ENCODE results near the gene SMG6. TPM values are rescaled to one million over a fixed set of nuclear protein-coding genes. Genes with fewer than 3 reads are reported as not detected.

SMG6 gene
- total and polyA plus RNA-seq, 2 donors (not counting 3 experiments of a cell fraction or from before 2014, with no cell fraction given) = 40.1 to 42.2 TPM

- Histone ChIP-seq H3K27ac (ENCODE audit: insufficient read depth, low read depth, low read length) (peak overlapping the region; percentile 94), H3K27me3 (ENCODE audit: control insufficient read depth in 2 of 2, insufficient read depth in 2 of 2, low read length in 2 of 2) (no peaks in the 10 kb centered on the region), H4K20me1 (replicated peaks; ENCODE audit: control insufficient read depth, extremely low read depth, insufficient read depth, low read length) (no peaks in the 10 kb centered on the region), H3K36me3 (ENCODE audit: control insufficient read depth in 2 of 2, extremely low read depth in 1 of 2, insufficient read depth in 2 of 2, low read length in 2 of 2) (peaks cover 0 to 3% of the 10 kb centered on the region in 2 experiments), H2AFZ (ENCODE audit: low read depth, low read length) (peak overlapping the region; percentile 5), H3K4me2 (ENCODE audit: insufficient read depth, low read length) (peak overlapping the region; percentile 71), H3K4me3 (replicated peaks in 1 of 3; ENCODE audit: insufficient read depth in 1 of 3, low read depth in 1 of 3, low read length in 3 of 3) (peak overlapping the region in 1 of 3 experiments; percentile 40), H3K9me3 (replicated peaks; ENCODE audit: control insufficient read depth, insufficient read depth, low read length) (no peaks in the 10 kb centered on the region), H3K79me2 (ENCODE audit: control insufficient read depth, insufficient read depth, low read length) (no peaks in the 10 kb centered on the region), H3K9ac (replicated peaks; ENCODE audit: extremely low read depth, insufficient read depth, low read length) (peak overlapping the region; percentile 96), H3K4me1 (ENCODE audit: control insufficient read depth, extremely low read depth, insufficient read depth, low read length) (peaks cover 53% of the 10 kb centered on the region), H3K9me1 (replicated peaks; ENCODE audit: control insufficient read depth, extremely low read depth, insufficient read depth, low read length) (no peaks in the 10 kb centered on the region)
- POLR2A ChIA-PET = interaction anchor here (0.6 to 1.1 kb wide), 3 partner anchors 20 to 82 kb away, joined by 3 to 10 read pairs (median 4); no protein-coding TSS in a partner anchor
- BruUV-seq (replicated peaks) = TSS peak; percentile 46
- TF ChIP-seq POLR2AphosphoS5 (IDR thresholded peaks at IDR 0.05; ENCODE audit: insufficient read depth, low read depth, low read length) (no peak), MAX (IDR thresholded peaks at IDR 0.05; ENCODE audit: insufficient read depth, insufficient read length) (no peak), FOS (IDR thresholded peaks at IDR 0.05; ENCODE audit: borderline replicate concordance, insufficient read depth, low read length) (no peak), EZH2 (IDR thresholded peaks at IDR 0.05; ENCODE audit: borderline replicate concordance, low read depth, low read length, severe bottlenecking) (no peak), CTCF (IDR thresholded peaks at IDR 0.05; ENCODE audit: extremely low read depth in 1 of 2, insufficient read depth in 1 of 2, low read depth in 1 of 2, low read length in 2 of 2) (no peak), MYC (IDR thresholded peaks at IDR 0.05; ENCODE audit: low read depth, low read length) (no peak), JUN (IDR thresholded peaks at IDR 0.05; ENCODE audit: borderline replicate concordance, insufficient read depth, insufficient read length, low read depth) (no peak), GATA2 (IDR thresholded peaks at IDR 0.05; ENCODE audit: insufficient read depth, insufficient read length, low read depth, low read length) (no peak), POLR2A (IDR thresholded peaks at IDR 0.05; ENCODE audit: low read depth, low read length) (no peak)
- FAIRE-seq (no peak), DNase-seq (ENCODE audit: low read depth, low spot score) (no peak)
- intact Hi-C loops (cut with micrococcal nuclease) = loop anchor here (1.0 to 2.0 kb wide), 6 partner anchors 43 to 103 kb away; no protein-coding TSS in a partner anchor
- CTCF ChIA-PET = interaction anchor here (0.9 to 4.9 kb wide), 14 partner anchors 15 to 116 kb away, joined by 3 to 25 read pairs (median 4); partner anchors contain the start of gene HIC1
- dilution Hi-C loops (cut with MboI; ENCODE audit: extremely low pct_ligation_motif_present, low sequenced_read_pairs) = no loop called here
Measured at GRCh38 chr17:2171702-2172076, 131.9 kb downstream of the SMG6 start.
